Loucy (cell line): ENCODE data around the gene ARIH1.

ENCODE experiments used
- H2AFZ ChIP-seq: fragments of 200-600 bp; sonication (generic); 2 replicates; pipeline ENCODE4 v1.6.0; 2016; ENCODE audit warnings: antibody characterized with exemption, mild to moderate bottlenecking, low read length, moderate library complexity
- H3F3A ChIP-seq: fragments of 200-600 bp; 2 replicates; pipeline ENCODE4 v1.6.0; 2016; ENCODE audit warnings: antibody characterized with exemption, low read depth, mild to moderate bottlenecking
- H3K27me3 ChIP-seq: fragments of 200-600 bp; sonication (generic); 2 replicates; pipeline ENCODE4 v1.6.1; 2014; ENCODE audit warnings: low read length, mild to moderate bottlenecking; ENCODE audit not compliant: insufficient read depth, poor library complexity, severe bottlenecking
- H3K36me3 ChIP-seq: fragments of 200-600 bp; sonication (generic); 2 replicates; pipeline ENCODE4 v1.6.1; 2016; ENCODE audit warnings: low read length; ENCODE audit not compliant: insufficient read depth
- H3K4me1 ChIP-seq: fragments of 200-600 bp; sonication (generic); 2 replicates; pipeline ENCODE4 v1.5.1; 2014; ENCODE audit warnings: low read length, mild to moderate bottlenecking; ENCODE audit not compliant: insufficient read depth, poor library complexity, severe bottlenecking
- H3K4me2 ChIP-seq: fragments of 200-600 bp; sonication (generic); 2 replicates; pipeline ENCODE4 v1.6.0; 2014; ENCODE audit warnings: antibody characterized with exemption, low read length, low read depth, mild to moderate bottlenecking; ENCODE audit not compliant: poor library complexity, severe bottlenecking
- H3K4me3 ChIP-seq: fragments of 200-600 bp; sonication (generic); 2 replicates; pipeline ENCODE4 v1.5.1; 2014; ENCODE audit warnings: low read length, mild to moderate bottlenecking, mixed read lengths; ENCODE audit not compliant: poor library complexity, severe bottlenecking
- H3K79me2 ChIP-seq: fragments of 200-600 bp; sonication (generic); 2 replicates; pipeline ENCODE4 v1.6.1; 2014; ENCODE audit warnings: low read length; ENCODE audit not compliant: insufficient read depth
- H3K9ac ChIP-seq: fragments of 200-600 bp; sonication (generic); 2 replicates; pipeline ENCODE4 v1.6.0; 2014; ENCODE audit warnings: mild to moderate bottlenecking, low read depth, low read length, moderate library complexity; ENCODE audit not compliant: poor library complexity, severe bottlenecking
- H3K9me2 ChIP-seq: fragments of 200-600 bp; sonication (generic); replicated peaks from 2 replicates; pipeline ENCODE4 v1.6.1; 2016; ENCODE audit warnings: low read depth, low read length, mixed read lengths
- H3K9me3 ChIP-seq: fragments of 200-600 bp; sonication (generic); 2 replicates; pipeline ENCODE4 v1.6.1; 2014; ENCODE audit warnings: mild to moderate bottlenecking, antibody characterized with exemption, low read length, low read depth; ENCODE audit not compliant: insufficient read depth
- H4K20me1 ChIP-seq: fragments of 200-600 bp; sonication (generic); 2 replicates; pipeline ENCODE4 v1.6.0; 2014; ENCODE audit warnings: antibody characterized with exemption, low read length, mild to moderate bottlenecking; ENCODE audit not compliant: insufficient read depth, poor library complexity, severe bottlenecking
- CTCF ChIP-seq: fragments of 200-600 bp; sonication (generic); conservative IDR thresholded peaks from 2 replicates; pipeline ENCODE4 v1.5.1; 2014; ENCODE audit warnings: mild to moderate bottlenecking, antibody characterized with exemption, low read length
- EZH2phosphoT487 ChIP-seq: fragments of 200-600 bp; IDR thresholded peaks from 2 replicates; pipeline ENCODE4 v1.6.1; 2018; ENCODE audit warnings: antibody characterized with exemption, mild to moderate bottlenecking, moderate library complexity, borderline replicate concordance

Gene ARIH1

GRCh38 chr15:72579814-72580213 is 105.7 kb downstream of the ARIH1 start:
- Histone ChIP-seq H3K4me1 (no peaks in the 10 kb centered on the region), H3K4me3 (no peak overlapping the region), H3K79me2 (no peaks in the 10 kb centered on the region), H2AFZ (no peak overlapping the region), H4K20me1 (no peaks in the 10 kb centered on the region), H3K27me3 (no peaks in the 10 kb centered on the region), H3K4me2 (no peak overlapping the region), H3K9me3 (no peaks in the 10 kb centered on the region), H3K9ac (no peak overlapping the region), H3F3A (no peaks in the 10 kb centered on the region), H3K9me2 (no peaks in the 10 kb centered on the region), H3K36me3 (peaks cover 81% of the 10 kb centered on the region)
- no peak for TF ChIP-seq EZH2phosphoT487
- TF ChIP-seq CTCF, result no peak

- Histone ChIP-seq H3K9me3 (no peaks in the 10 kb centered on the region), H2AFZ (no peak overlapping the region), H3K79me2 (no peaks in the 10 kb centered on the region), H3F3A (no peaks in the 10 kb centered on the region), H3K4me3 (no peak overlapping the region), H3K27me3 (no peaks in the 10 kb centered on the region), H3K9me2 (no peaks in the 10 kb centered on the region), H4K20me1 (no peaks in the 10 kb centered on the region), H3K4me2 (no peak overlapping the region), H3K9ac (no peak overlapping the region), H3K36me3 (peaks cover 65% of the 10 kb centered on the region), H3K4me1 (no peaks in the 10 kb centered on the region)
- TF ChIP-seq EZH2phosphoT487 (no peak), CTCF (no peak)
Measured at GRCh38 chr15:72584006-72584405, 109.9 kb downstream of the ARIH1 start.

GRCh38 chr15:72585025-72585424 is 110.9 kb downstream of the ARIH1 start:
- no peak overlapping the region for H2AFZ ChIP-seq
- peaks cover 57% of the 10 kb centered on the region for H3K36me3 ChIP-seq
- no peaks in the 10 kb centered on the region for H3F3A ChIP-seq
- TF ChIP-seq CTCF, result no peak
- no peak for TF ChIP-seq EZH2phosphoT487
- no peak overlapping the region for H3K9ac ChIP-seq
- H3K27me3 ChIP-seq, result no peaks in the 10 kb centered on the region
- no peaks in the 10 kb centered on the region for H3K9me3 ChIP-seq
- H3K4me2 ChIP-seq, result no peak overlapping the region
- no peaks in the 10 kb centered on the region for H3K4me1 ChIP-seq
- H3K79me2 ChIP-seq, result no peaks in the 10 kb centered on the region
- no peak overlapping the region for H3K4me3 ChIP-seq
- H3K9me2 ChIP-seq, result no peaks in the 10 kb centered on the region
- H4K20me1 ChIP-seq, result no peaks in the 10 kb centered on the region
